Aorta (tissue), 5 donors: ENCODE data around the gene SPATA25. TPM values are rescaled to one million over a fixed set of nuclear protein-coding genes. Genes with fewer than 3 reads are reported as not detected.
"Not testable (repeated sequence)": the region's sequence is repeated elsewhere in the genome, so short reads cannot be mapped to it uniquely, and the experiment has no call there.

ENCODE experiments used
- ATAC-seq: fragments of 200-7000 bp; cut with Tn5 transposase; one replicate; pipeline ENCODE4 v1.9.1; 2022; ENCODE audit warnings: moderate library complexity; ENCODE audit not compliant: low FRiP score
- DNase-seq, 2 donors: peaks; one replicate each; pipeline ENCODE4 v3.0.0-alpha.2; 2020
- H3K27ac ChIP-seq, 2 donors: one replicate each; pipeline ENCODE4 v1.5.1; 2013; ENCODE audit warnings: low read length in 2 of 2, mild to moderate bottlenecking in 2 of 2, moderate library complexity in 2 of 2, control low read depth in 1 of 2, inconsistent platforms in 1 of 2, low read depth in 1 of 2
- H3K27me3 ChIP-seq, 2 donors: one replicate each; pipeline ENCODE4 v1.6.1; 2013; ENCODE audit warnings: control low read depth in 1 of 2, low read length in 1 of 2, mild to moderate bottlenecking in 1 of 2, moderate library complexity in 1 of 2; ENCODE audit not compliant: insufficient read depth in 2 of 2, control insufficient read depth in 1 of 2
- H3K36me3 ChIP-seq, 2 donors: one replicate each; pipeline ENCODE4 v1.6.1; 2013; ENCODE audit warnings: control low read depth in 1 of 2, low read length in 1 of 2, mild to moderate bottlenecking in 1 of 2; ENCODE audit not compliant: insufficient read depth in 2 of 2, control insufficient read depth in 1 of 2
- H3K4me1 ChIP-seq, 2 donors: one replicate each; pipeline ENCODE4 v1.6.1; 2013; ENCODE audit warnings: low read length in 2 of 2, control low read depth in 1 of 2, mild to moderate bottlenecking in 1 of 2, moderate library complexity in 1 of 2; ENCODE audit not compliant: insufficient read depth in 2 of 2, control insufficient read depth in 1 of 2
- H3K4me3 ChIP-seq, 2 donors: one replicate each; pipeline ENCODE4 v1.5.1; 2013; ENCODE audit warnings: low read length in 2 of 2, control low read depth in 1 of 2, mild to moderate bottlenecking in 1 of 2
- H3K9me3 ChIP-seq: one replicate; pipeline ENCODE4 v1.6.1; 2013; ENCODE audit warnings: mild to moderate bottlenecking, low read length; ENCODE audit not compliant: control insufficient read depth
- WGBS, 2 donors: extraction: QIAGEN DNeasy Blood & Tissue Kit; methylation state at CpG; one replicate each; pipeline ENCODE4 v1.1.7; 2013; 5-methylcytosine and 5-hydroxymethylcytosine counted together
- intact Hi-C, 2 donors: fragments of 100-400 bp; cut with DNase I; formaldehyde crosslinking; loops; one replicate each; pipeline versions ENCODE4 v1.14.2 to v1.15.0; 2022
- polyA plus RNA-seq, 2 donors: library from polyadenylated mRNA; stranded (reverse); fragments of 200-250 nt; gene quantifications; one replicate each; pipeline ENCODE4 v1.2.3, GENCODE V29; 2013
- total RNA-seq, 2 donors: library from RNA; stranded (reverse); fragmentation: NEBNext Ultra II Directional; extraction: Animal tissue kit (Norgen Biotek cat#: 25700); gene quantifications; one replicate each; pipeline ENCODE4 v1.2.1, GENCODE V29; 2021
- donor health status: healthy with polysubstance abuse.
- donor health status: Bipolar disorder and iron deficiency.
- donor health status: DM: no; HTN: no; CAD: no.
- donor health status: DM: no; HTN: no; CAD: no.
- donor health status: DM: yes; HTN: yes; CAD: no.

SPATA25 gene
- total and polyA plus RNA-seq, 4 donors, result 2.3 to 8.6 (median 2.9) TPM; not detected in 1

DNA sequence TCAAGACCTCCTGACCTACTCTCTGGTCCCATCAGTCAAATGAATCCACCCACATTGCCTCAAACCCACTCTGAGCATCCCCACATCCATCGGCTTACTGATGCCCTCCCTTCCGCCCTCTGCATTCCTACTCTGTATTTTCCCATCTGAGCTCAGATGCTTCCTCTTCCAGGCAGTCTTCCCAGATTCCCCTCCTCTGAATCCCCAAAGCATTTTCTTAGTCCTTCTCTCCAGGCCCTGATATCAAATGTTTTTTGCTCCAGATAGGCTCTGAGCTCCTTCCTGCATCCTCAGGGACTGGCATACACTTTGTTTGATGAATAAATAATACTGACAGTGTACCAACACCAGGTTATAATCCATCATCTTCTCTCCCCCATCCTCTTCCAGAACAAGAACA is 20.7 kb upstream of the SPATA25 start:
- DNase-seq, result no peak
- no peak overlapping the region for H3K4me3 ChIP-seq
- H3K36me3 ChIP-seq, result no peaks in the 10 kb centered on the region
- no peaks in the 10 kb centered on the region for H3K27me3 ChIP-seq
- no peaks in the 10 kb centered on the region for H3K4me1 ChIP-seq
- no peak overlapping the region for H3K27ac ChIP-seq
- intact Hi-C loops, result no loop called here
- no peak for ATAC-seq
- H3K9me3 ChIP-seq, result no peaks in the 10 kb centered on the region
- WGBS, 2 donors, result 86 to 95% methylated on average over 2 of the region's 2 CpGs

DNA sequence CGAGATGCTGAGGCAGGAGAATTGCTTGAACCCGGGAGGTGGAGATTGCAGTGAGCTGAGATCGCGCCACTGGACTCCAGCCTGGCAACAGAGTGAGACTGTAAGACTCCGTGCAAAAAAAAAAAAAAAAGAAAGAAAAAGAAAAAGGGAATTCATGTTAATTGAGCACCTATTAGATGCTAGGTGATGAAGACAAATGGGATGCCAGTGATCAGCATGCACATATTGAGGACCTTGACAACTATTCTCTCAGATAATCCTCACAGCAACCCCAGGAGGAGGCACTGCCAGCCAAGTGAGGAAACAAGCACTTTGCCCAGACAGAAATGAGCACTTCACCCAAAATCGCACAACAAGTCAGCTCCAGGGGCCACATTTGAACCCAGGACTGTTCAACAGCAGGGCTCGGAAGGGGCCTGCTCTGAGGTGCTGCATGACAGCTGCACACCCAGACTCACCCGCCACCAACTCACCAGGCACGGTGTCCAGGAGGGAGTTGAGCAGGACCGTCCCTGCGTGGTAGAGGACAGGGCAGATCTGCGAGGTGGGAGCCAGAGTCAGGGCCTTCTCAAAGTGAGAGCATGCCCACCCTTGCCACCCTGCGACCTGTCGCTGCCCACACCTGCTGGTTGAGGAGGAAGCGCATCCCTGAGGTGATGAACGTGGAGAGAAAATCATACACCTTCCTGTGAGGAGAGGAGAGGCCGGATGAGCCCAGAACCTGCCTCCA is 20.0 kb upstream of the SPATA25 start:
- 93 to 97% methylated on average over 17 of the region's 17 CpGs for WGBS, 2 donors
- Histone ChIP-seq H3K36me3 (no peaks in the 10 kb centered on the region), H3K4me1 (no peaks in the 10 kb centered on the region), H3K4me3 (no peak overlapping the region), H3K9me3 (no peaks in the 10 kb centered on the region), H3K27ac (no peak overlapping the region), H3K27me3 (no peaks in the 10 kb centered on the region)
- ATAC-seq (no peak), DNase-seq (no peak)
- intact Hi-C loops, result no loop called here

DNA sequence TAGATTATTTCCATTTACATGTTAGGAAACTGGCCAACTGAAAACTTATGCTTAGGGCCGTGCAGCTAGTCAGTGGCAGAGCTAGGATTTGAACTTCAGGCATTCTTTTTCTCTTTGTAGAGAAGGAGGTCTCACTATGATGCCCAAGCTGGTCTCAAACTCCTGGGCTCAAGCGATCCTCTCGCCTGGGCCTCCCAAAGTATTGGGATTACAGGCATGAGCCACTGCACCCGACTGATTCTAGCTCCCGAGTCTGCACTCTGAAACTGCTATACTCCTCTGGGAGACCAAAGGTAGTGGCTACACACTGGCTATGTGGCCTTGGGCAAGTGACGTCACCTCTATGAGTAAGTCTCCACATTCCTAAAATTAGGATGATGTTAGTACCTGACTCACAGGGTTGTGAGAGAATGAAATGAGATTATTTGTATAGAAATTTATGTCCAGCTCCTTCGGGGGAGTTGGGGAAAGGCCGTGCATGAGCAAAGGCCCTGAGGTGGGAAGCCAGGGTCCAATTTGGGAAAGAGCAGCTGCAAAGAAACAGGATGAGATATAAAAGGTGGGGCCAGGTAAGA is 18.2 kb upstream of the SPATA25 start:
- Histone ChIP-seq H3K27ac (no peak overlapping the region), H3K36me3 (no peaks in the 10 kb centered on the region), H3K4me3 (no peak overlapping the region), H3K27me3 (no peaks in the 10 kb centered on the region), H3K9me3 (no peaks in the 10 kb centered on the region), H3K4me1 (no peaks in the 10 kb centered on the region)
- intact Hi-C loops, result no loop called here
- 81 to 87% methylated on average over 8 of the region's 8 CpGs for WGBS, 2 donors
- DNase-seq (no peak), ATAC-seq (no peak)

DNA sequence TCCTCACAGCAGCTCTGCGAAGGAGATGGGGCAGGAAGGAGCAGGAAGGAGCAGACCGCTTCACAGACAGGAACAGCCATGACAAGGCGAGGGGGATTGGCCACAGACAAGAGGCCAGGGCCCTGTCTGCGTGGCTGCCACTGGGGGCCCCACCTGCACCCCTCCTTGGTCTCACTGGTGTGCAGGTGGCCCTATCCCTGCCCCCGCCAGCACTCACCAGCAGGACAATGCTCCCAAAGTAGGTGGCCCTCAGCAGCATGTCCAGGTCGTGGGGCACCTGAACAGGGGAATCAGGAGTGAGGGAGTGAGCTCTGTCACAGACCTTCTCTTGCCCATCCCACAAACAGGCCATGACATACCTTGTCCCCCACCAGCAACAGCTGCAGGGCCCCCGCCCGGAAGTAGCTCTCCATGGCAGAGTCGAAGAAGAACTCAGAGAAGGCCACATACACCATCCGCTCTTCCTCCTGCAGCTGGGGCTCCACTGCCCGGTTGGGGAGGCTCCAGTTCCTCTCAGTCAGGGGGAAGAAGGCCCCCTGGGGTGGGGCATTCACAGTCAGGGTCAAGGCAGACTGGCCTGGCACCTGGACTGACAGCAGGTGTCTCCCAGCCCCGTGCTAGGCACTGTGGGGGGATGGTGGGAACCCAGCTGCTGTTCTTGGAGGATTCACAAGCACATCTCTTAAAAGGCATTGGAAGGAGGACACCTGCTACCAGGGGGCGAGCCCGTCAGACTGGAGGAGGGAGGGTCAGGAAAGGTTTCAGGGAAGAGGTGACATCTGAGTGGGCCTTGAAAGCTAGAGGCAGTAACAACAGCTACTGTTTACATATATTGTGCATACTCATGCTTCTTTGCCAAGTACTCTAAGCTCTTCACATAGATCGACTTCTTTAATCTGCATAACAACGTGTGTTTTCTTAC is 17.4 kb upstream of the SPATA25 start:
- 88 to 89% methylated on average over 16 of the region's 16 CpGs for WGBS, 2 donors
- Histone ChIP-seq H3K36me3 (no peaks in the 10 kb centered on the region), H3K4me1 (no peaks in the 10 kb centered on the region), H3K27me3 (no peaks in the 10 kb centered on the region), H3K9me3 (no peaks in the 10 kb centered on the region), H3K27ac (no peak overlapping the region), H3K4me3 (no peak overlapping the region)
- ATAC-seq (no peak), DNase-seq (no peak)
- intact Hi-C loops, result no loop called here

DNA sequence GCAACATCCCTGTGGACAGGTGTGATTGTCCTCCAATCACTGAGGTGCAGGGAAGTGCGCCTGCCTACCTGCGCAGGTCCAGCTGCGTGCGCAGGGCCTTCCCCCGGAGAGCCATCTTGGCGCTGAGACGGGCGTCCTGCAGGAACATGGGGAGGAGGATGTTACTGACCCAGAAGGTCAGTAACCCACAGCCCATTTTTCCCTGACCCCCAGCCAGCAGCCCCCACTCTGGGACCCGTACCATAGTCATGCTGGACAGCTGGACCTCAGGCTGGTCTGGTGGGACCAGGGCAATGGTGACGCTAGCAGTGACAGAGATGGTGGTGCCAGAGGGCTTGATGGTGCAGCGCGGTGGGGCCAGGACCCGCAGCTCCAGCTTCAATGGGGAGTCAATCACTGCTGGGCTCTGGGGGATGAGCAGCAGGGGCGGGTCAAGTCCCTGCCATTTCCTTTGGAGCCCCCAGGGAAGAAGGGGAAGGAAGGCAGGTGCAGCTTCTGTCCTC is 14.8 kb upstream of the SPATA25 start:
- H3K36me3 ChIP-seq, result no peaks in the 10 kb centered on the region
- no peak overlapping the region for H3K27ac ChIP-seq
- ATAC-seq (no peak), DNase-seq (no peak)
- H3K9me3 ChIP-seq, result no peaks in the 10 kb centered on the region
- no peak overlapping the region for H3K4me3 ChIP-seq
- no peaks in the 10 kb centered on the region for H3K4me1 ChIP-seq
- 92 to 94% methylated on average over 14 of the region's 14 CpGs for WGBS, 2 donors
- intact Hi-C loops, result no loop called here
- no peaks in the 10 kb centered on the region for H3K27me3 ChIP-seq

DNA sequence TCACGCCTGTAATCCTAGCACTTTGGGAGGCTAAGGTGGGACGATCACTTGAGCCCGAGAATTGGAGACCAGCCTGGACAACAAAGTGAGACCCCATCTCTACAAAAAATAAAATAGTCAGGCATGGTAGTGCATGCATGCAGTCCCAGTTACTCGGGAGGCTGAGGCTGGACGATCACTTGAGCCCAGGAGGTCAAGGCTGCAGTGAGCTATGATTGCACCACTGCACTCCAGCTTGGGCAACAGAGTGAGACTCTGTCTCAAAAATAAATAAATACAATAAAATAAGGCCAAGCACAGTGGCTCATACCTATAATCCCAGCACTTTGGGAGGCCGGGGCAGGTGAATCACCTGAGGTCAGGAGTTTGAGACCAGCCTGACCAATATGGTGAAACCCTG is 13.9 kb upstream of the SPATA25 start:
- H3K4me3 ChIP-seq, H3K27ac ChIP-seq, H3K27me3 ChIP-seq, ATAC-seq, H3K36me3 ChIP-seq, H3K4me1 ChIP-seq, intact Hi-C loops, DNase-seq, H3K9me3 ChIP-seq: not testable (repeated sequence)
- WGBS, 2 donors, result 84 to 93% methylated on average over 6 of the region's 6 CpGs

DNA sequence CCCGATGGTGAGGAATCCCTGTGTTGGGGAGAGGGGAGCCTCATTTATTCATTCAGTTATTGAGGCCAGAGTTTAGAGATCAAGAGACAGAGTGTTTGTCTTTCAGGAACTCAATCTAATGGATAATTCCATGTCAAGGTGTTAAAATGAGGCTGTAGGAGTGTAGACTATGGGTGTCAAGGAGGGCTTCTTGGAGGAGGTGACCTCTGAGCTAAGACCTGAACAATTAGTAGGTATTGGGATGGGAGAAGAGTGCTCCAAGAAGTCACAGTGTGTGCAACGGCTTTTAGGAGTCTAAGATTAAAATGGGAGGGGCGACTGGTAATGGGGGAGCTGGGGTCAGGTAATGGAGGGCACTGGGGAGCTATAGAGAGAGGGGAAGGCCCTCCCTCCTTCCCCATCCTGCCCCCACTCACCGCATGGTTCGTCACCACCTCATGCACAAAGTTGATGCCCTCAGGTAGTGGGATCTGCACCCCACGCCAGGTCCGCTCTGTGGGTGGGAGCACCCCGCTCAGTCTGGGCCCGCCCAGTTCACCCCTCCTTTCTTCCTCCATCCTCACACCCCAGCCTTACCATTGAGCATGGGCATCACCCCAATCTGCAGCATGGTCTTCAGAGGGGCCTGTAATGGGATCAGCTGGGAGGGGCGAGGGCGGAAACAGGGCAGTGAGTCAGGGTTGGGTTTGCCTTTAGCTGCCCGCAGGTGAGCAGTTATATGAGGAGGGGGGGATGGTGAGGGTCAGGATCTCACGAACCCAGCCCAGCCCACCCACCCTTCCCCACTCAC is 11.8 kb upstream of the SPATA25 start:
- H3K4me1 ChIP-seq, result no peaks in the 10 kb centered on the region
- intact Hi-C loops, result no loop called here
- H3K36me3 ChIP-seq, result peaks cover 0 to 2% of the 10 kb centered on the region in 2 donors
- no peak overlapping the region for H3K27ac ChIP-seq
- H3K27me3 ChIP-seq, result no peaks in the 10 kb centered on the region
- H3K9me3 ChIP-seq, result no peaks in the 10 kb centered on the region
- no peak overlapping the region for H3K4me3 ChIP-seq
- no peak for DNase-seq
- 86 to 87% methylated on average over 13 of the region's 13 CpGs for WGBS, 2 donors
- peak; percentile 8 for ATAC-seq

DNA sequence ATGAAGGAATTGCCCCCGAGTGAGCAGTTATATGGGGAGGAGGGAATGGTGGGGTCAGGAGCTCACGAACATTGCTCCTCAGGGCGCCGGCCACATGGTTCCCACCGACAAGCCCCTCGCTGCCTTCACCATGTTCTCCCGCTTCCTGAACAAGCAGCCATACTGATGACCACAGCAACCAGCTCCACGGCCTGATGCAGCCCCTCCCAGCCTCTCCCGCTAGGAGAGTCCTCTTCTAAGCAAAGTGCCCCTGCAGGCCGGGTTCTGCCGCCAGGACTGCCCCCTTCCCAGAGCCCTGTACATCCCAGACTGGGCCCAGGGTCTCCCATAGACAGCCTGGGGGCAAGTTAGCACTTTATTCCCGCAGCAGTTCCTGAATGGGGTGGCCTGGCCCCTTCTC is 10.9 kb upstream of the SPATA25 start:
- no peak for ATAC-seq
- no peak for DNase-seq
- H3K9me3 ChIP-seq, result no peaks in the 10 kb centered on the region
- WGBS, 2 donors, result 83 to 84% methylated on average over 11 to 12 of the region's 12 CpGs
- peaks cover 0 to 2% of the 10 kb centered on the region in 2 donors for H3K36me3 ChIP-seq
- no peaks in the 10 kb centered on the region for H3K4me1 ChIP-seq
- no peaks in the 10 kb centered on the region for H3K27me3 ChIP-seq
- H3K27ac ChIP-seq, result no peak overlapping the region
- intact Hi-C loops, result no loop called here
- H3K4me3 ChIP-seq, result no peak overlapping the region
